ENCODE results near the gene ZNF688.

GRCh38 chr16:30532285-30533145 lies 39.0 kb downstream of the ZNF688 start:
- TF ChIP-seq BHLHE40 (IDR thresholded peaks at IDR 0.05; ENCODE audit: borderline replicate concordance), result no peak
- TF ChIP-seq FOXM1 (IDR thresholded peaks at IDR 0.05; ENCODE audit: borderline replicate concordance), result no peak
- no peak for TF ChIP-seq SUZ12 (IDR thresholded peaks at IDR 0.05)
- no peak for TF ChIP-seq ELF4 (IDR thresholded peaks at IDR 0.05)
- TF ChIP-seq ZNF384 (IDR thresholded peaks at IDR 0.05), result no peak
- no peak for TF ChIP-seq SP1 (IDR thresholded peaks at IDR 0.05)
- TF ChIP-seq LEF1 (IDR thresholded peaks at IDR 0.05; ENCODE audit: borderline replicate concordance), result no peak
- no peak for TF ChIP-seq TARDBP (IDR thresholded peaks at IDR 0.05)
- no peak for TF ChIP-seq L3MBTL2 (conservative IDR thresholded peaks at IDR 0.05)
- no peak for TF ChIP-seq FOXK2 (IDR thresholded peaks at IDR 0.05)
- TF ChIP-seq, protein P1, sequence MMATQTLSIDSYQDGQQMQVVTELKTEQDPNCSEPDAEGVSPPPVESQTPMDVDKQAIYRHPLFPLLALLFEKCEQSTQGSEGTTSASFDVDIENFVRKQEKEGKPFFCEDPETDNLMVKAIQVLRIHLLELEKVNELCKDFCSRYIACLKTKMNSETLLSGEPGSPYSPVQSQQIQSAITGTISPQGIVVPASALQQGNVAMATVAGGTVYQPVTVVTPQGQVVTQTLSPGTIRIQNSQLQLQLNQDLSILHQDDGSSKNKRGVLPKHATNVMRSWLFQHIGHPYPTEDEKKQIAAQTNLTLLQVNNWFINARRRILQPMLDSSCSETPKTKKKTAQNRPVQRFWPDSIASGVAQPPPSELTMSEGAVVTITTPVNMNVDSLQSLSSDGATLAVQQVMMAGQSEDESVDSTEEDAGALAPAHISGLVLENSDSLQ (IDR thresholded peaks at IDR 0.05), result no peak
- no peak for TF ChIP-seq HDGF (IDR thresholded peaks at IDR 0.05; ENCODE audit: borderline replicate concordance)
- no peak for TF ChIP-seq NFRKB (IDR thresholded peaks at IDR 0.05)

All from HEK293T (cell line).